Measurements from ENCODE around the gene TREML4. TPM values are rescaled to one million over a fixed set of nuclear protein-coding genes. Genes with fewer than 3 reads are reported as not detected.

The TREML4 gene
- polyA plus RNA-seq, 5 donors, result not detected

- no peak for DNase-seq
These were observed 24.4 kb downstream of the TREML4 start for GRCh38 chr6:41252401-41253169.

GRCh38 chr6:41255110-41255509 is 27.0 kb downstream of the TREML4 start:
- no peak for DNase-seq

- DNase-seq, result no peak
These were observed 27.6 kb downstream of the TREML4 start for GRCh38 chr6:41255638-41256246.

GRCh38 chr6:41256383-41256782 is 28.2 kb downstream of the TREML4 start:
- DNase-seq, result no peak

- DNase-seq, result peak; percentile 40 to 43
These were observed 29.4 kb downstream of the TREML4 start for GRCh38 chr6:41257369-41258195.

GRCh38 chr6:41258196-41258493 is 30.0 kb downstream of the TREML4 start:
- DNase-seq, result no peak

GRCh38 chr6:41262401-41262800 is 34.3 kb downstream of the TREML4 start:
- no peak for DNase-seq

GRCh38 chr6:41263267-41263666 is 35.1 kb downstream of the TREML4 start:
- DNase-seq, result no peak

GRCh38 chr6:41266541-41266940 is 38.4 kb downstream of the TREML4 start:
- no peak for DNase-seq

- DNase-seq, result no peak
These were observed 40.3 kb downstream of the TREML4 start for GRCh38 chr6:41268478-41268877.

- DNase-seq, result no peak
These were observed 41.0 kb downstream of the TREML4 start for GRCh38 chr6:41269166-41269565.

- DNase-seq, result no peak
These were observed 41.6 kb downstream of the TREML4 start for GRCh38 chr6:41269716-41270115.

GRCh38 chr6:41271901-41272395 is 43.8 kb downstream of the TREML4 start:
- DNase-seq, result no peak

GRCh38 chr6:41272591-41273240 is 44.6 kb downstream of the TREML4 start:
- no peak for DNase-seq

GRCh38 chr6:41273714-41274113 is 45.6 kb downstream of the TREML4 start:
- DNase-seq, result no peak

- no peak for DNase-seq
These were observed 46.1 kb downstream of the TREML4 start for GRCh38 chr6:41274256-41274655.

GRCh38 chr6:41275489-41275888 is 47.3 kb downstream of the TREML4 start:
- no peak for DNase-seq

- DNase-seq, result no peak
These were observed 49.5 kb downstream of the TREML4 start for GRCh38 chr6:41277605-41278004.

- DNase-seq, result peak; percentile 58 to 68
These were observed 50.7 kb downstream of the TREML4 start for GRCh38 chr6:41278699-41279405.

GRCh38 chr6:41280381-41281057 is 52.4 kb downstream of the TREML4 start:
- DNase-seq, result no peak

GRCh38 chr6:41283600-41283999 is 55.5 kb downstream of the TREML4 start:
- no peak for DNase-seq

All from right lung (tissue), 5 donors.